Esophagus muscularis mucosa (tissue), 3 donors: ENCODE data around the gene SIDT1.

ENCODE experiments used
- EP300 ChIP-seq: sonication (generic); formaldehyde crosslinking; IDR thresholded peaks from one replicate; pipeline ENCODE4 v1.6.1; 2017; ENCODE audit warnings: antibody characterized with exemption
- POLR2A ChIP-seq: fragments of 450-650 bp; IDR thresholded peaks from one replicate; pipeline ENCODE4 v1.6.1; 2017; ENCODE audit warnings: antibody characterized with exemption, moderate library complexity, mild to moderate bottlenecking, low read depth
- POLR2AphosphoS5 ChIP-seq, 2 donors: sonication (generic); formaldehyde crosslinking; IDR thresholded peaks; one replicate each; pipeline ENCODE4 v1.6.1; 2017; ENCODE audit warnings: antibody characterized with exemption in 2 of 2

- no peak for TF ChIP-seq EP300
- TF ChIP-seq POLR2AphosphoS5 (IDR thresholded peaks at IDR 0.05), result no peak
- no peak for TF ChIP-seq POLR2A
Observed at GRCh38 chr3:113654310-113654709, 122.0 kb downstream of the SIDT1 start.
